ENCODE data around the gene BRD1. TPM values are rescaled to one million over a fixed set of nuclear protein-coding genes. Genes with fewer than 3 reads are reported as not detected.

BRD1 gene
- total RNA-seq, 1 donor from 2014 or later = 32.4 TPM

- peaks cover 2% of the 10 kb centered on the region for H3K36me3 Mint-ChIP-seq (ENCODE audit: low read depth, unreplicated experiment)
- no peak overlapping the region for H3K4me3 Mint-ChIP-seq (ENCODE audit: unreplicated experiment)
- peaks cover 6% of the 10 kb centered on the region for H3K9me3 Mint-ChIP-seq (ENCODE audit: unreplicated experiment)
- H4K20me1 ChIP-seq (ENCODE audit: insufficient read depth, low read length) = peaks cover 32% of the 10 kb centered on the region
- no peaks in the 10 kb centered on the region for H3K36me3 ChIP-seq (ENCODE audit: insufficient read depth, low read length)
- no peak overlapping the region for H2AFZ ChIP-seq (ENCODE audit: low read depth, low read length)
- no peak overlapping the region for H3K27ac Mint-ChIP-seq (ENCODE audit: unreplicated experiment)
- H3K9me3 ChIP-seq (ENCODE audit: insufficient read depth, low read depth, low read length) = no peaks in the 10 kb centered on the region
- DNase-seq (ENCODE audit: low read depth) = peak; percentile 18
- peaks cover 3% of the 10 kb centered on the region for H3K4me1 Mint-ChIP-seq (ENCODE audit: low read depth, unreplicated experiment)
- H3K27ac ChIP-seq (ENCODE audit: low read depth, low read length) = no peak overlapping the region
- no peaks in the 10 kb centered on the region for H3K4me1 ChIP-seq (ENCODE audit: insufficient read depth, low read length)
- H3K4me2 ChIP-seq (ENCODE audit: low read length) = no peak overlapping the region
- peaks cover 2% of the 10 kb centered on the region for H3K27me3 Mint-ChIP-seq (ENCODE audit: low read depth, unreplicated experiment)
- no peak for FAIRE-seq
- TF ChIP-seq CTCF (IDR thresholded peaks at IDR 0.05; ENCODE audit: insufficient read depth, low read depth, low read length) = no peak
- no peak for TF ChIP-seq EZH2 (IDR thresholded peaks at IDR 0.05; ENCODE audit: insufficient read depth, low read length)
- no peaks in the 10 kb centered on the region for H3K27me3 ChIP-seq (ENCODE audit: insufficient read depth, low read length)
- H3K79me2 ChIP-seq (ENCODE audit: insufficient read depth, low read length) = no peaks in the 10 kb centered on the region
- H3K4me3 ChIP-seq (ENCODE audit: insufficient read depth, low read depth, low read length) = no peak overlapping the region
- H3K9ac ChIP-seq (ENCODE audit: low read length) = no peak overlapping the region
Observed at GRCh38 chr22:49768951-49769690, 58.6 kb downstream of the BRD1 start.

- no peak for FAIRE-seq
- Histone ChIP-seq H3K9ac (ENCODE audit: low read length) (no peak overlapping the region), H3K4me2 (ENCODE audit: low read length) (no peak overlapping the region), H2AFZ (ENCODE audit: low read depth, low read length) (no peak overlapping the region), H3K4me1 (ENCODE audit: insufficient read depth, low read length) (no peaks in the 10 kb centered on the region), H4K20me1 (ENCODE audit: insufficient read depth, low read length) (peaks cover 32% of the 10 kb centered on the region), H3K36me3 (ENCODE audit: insufficient read depth, low read length) (no peaks in the 10 kb centered on the region), H3K79me2 (ENCODE audit: insufficient read depth, low read length) (no peaks in the 10 kb centered on the region), H3K9me3 (ENCODE audit: insufficient read depth, low read depth, low read length) (no peaks in the 10 kb centered on the region), H3K27me3 (ENCODE audit: insufficient read depth, low read length) (no peaks in the 10 kb centered on the region), H3K4me3 (ENCODE audit: insufficient read depth, low read depth, low read length) (no peak overlapping the region), H3K27ac (ENCODE audit: low read depth, low read length) (no peak overlapping the region)
- Mint-ChIP-seq H3K4me1 (ENCODE audit: low read depth, unreplicated experiment) (peaks cover 3% of the 10 kb centered on the region), H3K4me3 (ENCODE audit: unreplicated experiment) (no peak overlapping the region), H3K36me3 (ENCODE audit: low read depth, unreplicated experiment) (peaks cover 2% of the 10 kb centered on the region), H3K9me3 (ENCODE audit: unreplicated experiment) (peaks cover 6% of the 10 kb centered on the region), H3K27me3 (ENCODE audit: low read depth, unreplicated experiment) (peaks cover 2% of the 10 kb centered on the region), H3K27ac (ENCODE audit: unreplicated experiment) (no peak overlapping the region)
- no peak for TF ChIP-seq EZH2 (IDR thresholded peaks at IDR 0.05; ENCODE audit: insufficient read depth, low read length)
- TF ChIP-seq CTCF (IDR thresholded peaks at IDR 0.05; ENCODE audit: insufficient read depth, low read depth, low read length) = no peak
- no peak for DNase-seq (ENCODE audit: low read depth)
Observed at GRCh38 chr22:49768077-49768910, 59.4 kb downstream of the BRD1 start.

All from astrocyte (in vitro differentiated cells and primary cell).